ENCODE results near the gene MUC5AC. TPM values are rescaled to one million over a fixed set of nuclear protein-coding genes. Genes with fewer than 3 reads are reported as not detected.

Gene MUC5AC
- total RNA-seq, 4 donors from 2014 or later: not detected

GRCh38 chr11:1150769-1151365, 6.9 kb upstream of the MUC5AC start:
- H3K9me3 ChIP-seq: no peaks in the 10 kb centered on the region
- H3K4me1 ChIP-seq: no peaks in the 10 kb centered on the region
- H3K27ac ChIP-seq: peak overlapping the region in 2 of 4 donors; percentile 41 to 50
- intact Hi-C loops (cut with DNase I; ENCODE audit: low total_unique reads) (no loop called here), in situ Hi-C loops (cut with MboI; ENCODE audit: low pct_ligation_motif_present in 1 of 4, low pct_unique_long_range_greater_than_20kb in 1 of 4, low sequenced_read_pairs in 3 of 4) (no loop called here)
- no peaks in the 10 kb centered on the region for H3K36me3 ChIP-seq
- peak; percentile 11 for DNase-seq
- 22 to 23% methylated on average over 6 to 18 of the region's 18 CpGs for WGBS, 2 donors (ENCODE audit: low coverage in 1 of 2)
- no peaks in the 10 kb centered on the region for H3K27me3 ChIP-seq
- H3K4me3 ChIP-seq: no peak overlapping the region
- TF ChIP-seq POLR2A (IDR thresholded peaks at IDR 0.05) (no peak), CTCF (IDR thresholded peaks at IDR 0.05) (no peak), EP300 (IDR thresholded peaks at IDR 0.05; ENCODE audit: low read depth) (no peak), POLR2AphosphoS5 (IDR thresholded peaks at IDR 0.05) (no peak)

- Histone ChIP-seq H3K9me3 (no peaks in the 10 kb centered on the region), H3K27ac (peak overlapping the region in 2 of 4 donors; percentile 41 to 50), H3K27me3 (no peaks in the 10 kb centered on the region), H3K4me1 (no peaks in the 10 kb centered on the region), H3K4me3 (no peak overlapping the region), H3K36me3 (no peaks in the 10 kb centered on the region)
- DNase-seq: peak; percentile 6
- in situ Hi-C loops (cut with MboI; ENCODE audit: low pct_ligation_motif_present in 1 of 4, low pct_unique_long_range_greater_than_20kb in 1 of 4, low sequenced_read_pairs in 3 of 4) (no loop called here), intact Hi-C loops (cut with DNase I; ENCODE audit: low total_unique reads) (no loop called here)
- WGBS, 2 donors (ENCODE audit: low coverage in 1 of 2): 69% methylated on average over 14 of the region's 22 CpGs; no CpG with 5 or more reads in 1 of the 2 donors
- TF ChIP-seq EP300 (IDR thresholded peaks at IDR 0.05; ENCODE audit: low read depth) (no peak), CTCF (IDR thresholded peaks at IDR 0.05) (no peak), POLR2A (IDR thresholded peaks at IDR 0.05) (no peak), POLR2AphosphoS5 (IDR thresholded peaks at IDR 0.05) (no peak)
These were observed 6.1 kb upstream of the MUC5AC start for GRCh38 chr11:1151366-1152315.

- Histone ChIP-seq H3K27me3 (no peaks in the 10 kb centered on the region), H3K27ac (no peak overlapping the region), H3K4me3 (no peak overlapping the region), H3K36me3 (no peaks in the 10 kb centered on the region), H3K4me1 (no peaks in the 10 kb centered on the region), H3K9me3 (no peaks in the 10 kb centered on the region)
- intact Hi-C loops (cut with DNase I; ENCODE audit: low total_unique reads): no loop called here
- DNase-seq: no peak
- TF ChIP-seq CTCF (IDR thresholded peaks at IDR 0.05) (no peak), EP300 (IDR thresholded peaks at IDR 0.05; ENCODE audit: low read depth) (no peak), POLR2A (IDR thresholded peaks at IDR 0.05) (no peak), POLR2AphosphoS5 (IDR thresholded peaks at IDR 0.05) (no peak)
- in situ Hi-C loops (cut with MboI; ENCODE audit: low pct_ligation_motif_present in 1 of 4, low pct_unique_long_range_greater_than_20kb in 1 of 4, low sequenced_read_pairs in 3 of 4): no loop called here
- WGBS, 2 donors (ENCODE audit: low coverage in 1 of 2): 47% methylated on average over 11 of the region's 22 CpGs; no CpG with 5 or more reads in 1 of the 2 donors
These were observed 5.2 kb upstream of the MUC5AC start for GRCh38 chr11:1152316-1153104.

All from transverse colon (tissue), 4 donors.